Activated CD8-positive, alpha-beta memory T cell treated with anti-CD3 and anti-CD28 coated beads for 1 hour (primary cell): ENCODE measurements around the gene UTS2B.
"Not testable (repeated sequence)": the region's sequence is repeated elsewhere in the genome, so short reads cannot be mapped to it uniquely, and the experiment has no call there.

Source experiments
- DNase-seq, 2 donors: peaks; one replicate each; pipeline ENCODE4 v3.0.0-alpha.2; 2020; ENCODE audit warnings: low read depth in 1 of 2; ENCODE audit errors: extremely low read depth in 1 of 2

Gene UTS2B

GRCh38 chr3:191283400-191283799 lies 46.9 kb downstream of the UTS2B start:
- DNase-seq = no peak

- no peak for DNase-seq
These were observed 47.8 kb downstream of the UTS2B start for GRCh38 chr3:191282251-191283185.

DNA sequence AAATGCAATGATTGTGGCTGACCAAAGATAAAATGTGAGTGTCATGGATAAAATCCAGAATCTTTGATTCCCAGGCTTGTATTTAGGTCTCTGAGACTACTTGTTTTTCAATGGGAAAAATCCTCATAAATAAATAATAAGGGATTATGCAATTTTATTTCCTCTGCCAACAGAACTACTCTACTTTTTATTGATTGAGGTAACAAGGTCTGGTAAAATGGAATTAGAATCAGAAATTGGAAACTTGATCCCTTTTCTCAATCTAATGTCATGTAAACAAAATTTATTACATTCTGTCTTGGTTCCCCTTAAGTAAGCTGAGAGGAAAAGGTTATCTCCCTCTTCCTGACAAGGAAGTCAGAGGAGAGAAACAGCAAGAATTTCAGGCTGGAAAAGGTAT lies 49.4 kb downstream of the UTS2B start:
- no peak for DNase-seq

GRCh38 chr3:191280111-191280510 lies 50.2 kb downstream of the UTS2B start:
- no peak for DNase-seq

DNA sequence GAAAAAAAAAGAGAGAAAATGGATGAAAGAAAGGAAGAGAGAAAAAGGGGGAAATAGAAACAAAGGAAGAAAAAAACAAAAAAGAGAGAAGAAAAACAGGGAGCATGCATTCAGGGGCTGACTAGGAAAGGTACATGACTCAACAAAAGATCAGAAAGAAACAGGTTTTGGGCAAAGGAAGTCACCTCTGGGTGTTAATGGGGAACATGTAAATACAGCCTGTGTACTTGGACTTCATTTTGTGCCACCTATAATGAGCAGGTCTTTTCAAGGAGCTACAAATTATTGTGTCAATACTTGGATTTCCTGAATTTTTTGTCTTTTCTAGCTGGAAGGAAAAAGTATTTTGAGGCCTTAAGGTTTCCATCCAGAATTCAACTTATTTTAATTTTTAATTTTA lies 54.6 kb downstream of the UTS2B start:
- DNase-seq = no peak

- not testable (repeated sequence) for DNase-seq
These were observed 55.1 kb downstream of the UTS2B start for GRCh38 chr3:191275244-191275643.

GRCh38 chr3:191269289-191270085 lies 60.8 kb downstream of the UTS2B start:
- no peak for DNase-seq

DNA sequence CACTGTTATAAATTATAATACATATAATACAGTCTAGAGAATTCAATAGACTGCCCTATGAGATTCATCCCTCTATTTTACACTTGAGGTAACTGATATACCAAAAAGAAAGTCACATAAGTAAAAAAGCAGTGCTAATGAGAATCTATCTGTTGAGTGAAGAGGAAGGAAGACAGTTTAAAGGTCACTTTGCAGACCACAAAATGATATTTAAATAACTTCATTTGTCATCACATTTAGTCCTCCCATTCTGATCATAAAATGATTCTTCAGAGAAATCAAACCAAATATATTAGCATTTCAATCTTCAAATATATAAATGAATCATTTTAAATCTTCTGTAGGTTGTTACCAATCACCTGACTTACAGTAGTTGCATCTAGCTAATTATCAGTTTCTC lies 61.6 kb downstream of the UTS2B start:
- no peak for DNase-seq

DNA sequence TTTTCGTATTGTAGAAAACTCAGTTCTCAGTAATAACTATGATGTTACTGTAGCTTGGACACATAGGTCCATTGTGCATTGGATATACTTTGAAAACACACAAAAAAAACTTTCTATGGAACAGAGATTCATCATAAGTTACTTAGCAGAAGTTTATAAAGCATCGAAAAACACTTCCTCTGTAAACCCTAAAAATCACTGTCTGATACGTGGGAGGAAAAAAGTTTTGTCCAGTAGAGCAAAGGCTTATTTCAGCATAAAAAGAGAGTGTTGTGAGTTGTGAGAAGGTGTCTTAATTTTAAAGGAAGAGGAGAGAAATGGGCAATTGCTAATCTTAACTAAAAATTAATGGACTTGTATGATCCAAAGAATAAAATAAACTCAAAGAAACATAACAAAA lies 66.5 kb downstream of the UTS2B start:
- no peak for DNase-seq

- DNase-seq = no peak
These were observed 67.0 kb downstream of the UTS2B start for GRCh38 chr3:191263365-191263764.

- no peak for DNase-seq
These were observed 67.7 kb downstream of the UTS2B start for GRCh38 chr3:191262650-191263049.

DNA sequence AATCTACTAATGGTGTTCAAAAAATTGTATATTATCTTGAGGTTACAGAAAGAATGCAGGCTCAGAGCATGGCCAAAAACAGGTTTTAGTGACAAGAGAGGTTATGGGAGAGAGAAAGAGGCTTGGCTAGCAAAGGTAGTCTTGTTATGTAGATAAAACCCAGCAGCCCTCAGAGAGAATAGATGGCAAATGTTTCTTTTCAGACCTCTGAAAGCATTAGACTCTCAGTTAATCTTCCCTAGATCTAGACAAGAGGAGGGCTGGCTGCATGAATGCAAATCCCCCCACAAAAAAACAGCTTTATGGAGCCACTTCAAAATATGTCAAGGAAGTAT lies 69.1 kb downstream of the UTS2B start:
- DNase-seq = no peak

DNA sequence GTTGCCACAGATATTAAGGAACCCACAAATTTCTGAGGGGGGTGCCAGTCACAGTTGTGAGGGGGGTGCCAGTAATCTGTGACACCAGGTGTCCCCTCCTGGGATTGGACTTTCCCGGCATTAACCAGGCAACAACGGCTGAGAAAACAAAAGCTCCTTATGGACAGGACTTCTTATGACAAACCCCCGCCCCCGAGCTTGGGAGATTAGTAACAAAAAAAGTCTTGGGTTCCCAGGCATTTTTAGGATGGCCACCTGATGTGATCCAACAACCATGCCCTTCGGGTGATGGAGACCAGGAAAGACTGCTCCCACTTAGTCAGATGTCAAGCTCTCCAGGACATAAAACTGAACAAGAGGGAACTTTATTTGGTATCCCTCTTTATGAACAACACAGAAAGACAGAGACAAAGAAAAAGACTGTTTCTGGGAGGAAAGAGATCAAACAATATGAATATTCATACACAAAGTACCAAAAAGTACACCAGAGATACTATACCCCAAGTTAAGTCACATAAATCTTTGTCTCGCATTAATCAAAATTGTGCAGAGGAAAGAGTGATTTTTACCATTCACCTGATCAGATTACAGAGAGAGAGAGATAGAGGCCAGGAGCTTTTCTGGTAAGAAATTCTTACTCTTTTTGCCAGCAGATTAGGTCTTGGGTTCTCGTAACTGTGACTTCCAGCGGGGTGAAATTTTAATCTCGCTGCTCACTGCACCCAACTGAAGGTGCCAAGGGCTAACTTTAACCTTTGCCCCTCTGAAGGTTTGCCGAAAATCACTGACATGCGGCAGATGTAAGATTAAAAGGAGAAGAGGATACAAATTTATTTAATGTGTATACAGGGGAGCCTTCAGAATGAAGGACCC lies 69.7 kb downstream of the UTS2B start:
- no peak for DNase-seq

DNA sequence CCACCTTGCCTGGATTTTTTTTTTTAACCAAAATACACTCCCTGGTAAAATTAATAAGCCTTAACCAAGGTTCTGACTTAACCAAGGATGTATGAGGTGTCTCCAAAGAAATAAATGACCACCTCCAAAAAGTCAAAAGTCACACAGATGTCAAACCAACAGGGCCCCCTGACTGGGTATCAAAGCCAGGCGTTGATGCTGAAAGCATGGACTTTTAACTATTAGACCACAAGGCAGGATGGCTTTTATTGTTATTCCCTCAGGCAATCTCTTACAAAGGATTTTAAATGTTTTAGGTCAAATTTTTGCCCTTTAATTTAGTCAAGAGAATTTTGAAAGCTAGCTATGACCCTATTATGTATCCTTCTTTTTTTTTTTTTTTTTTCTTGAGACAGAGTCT lies 70.8 kb downstream of the UTS2B start:
- DNase-seq = no peak

GRCh38 chr3:191257286-191257685 lies 73.0 kb downstream of the UTS2B start:
- no peak for DNase-seq

GRCh38 chr3:191256405-191256804 lies 73.9 kb downstream of the UTS2B start:
- no peak for DNase-seq

- no peak for DNase-seq
These were observed 75.2 kb downstream of the UTS2B start for GRCh38 chr3:191255156-191255555.

GRCh38 chr3:191254098-191254873 lies 76.0 kb downstream of the UTS2B start:
- no peak for DNase-seq

GRCh38 chr3:191253089-191253799 lies 77.1 kb downstream of the UTS2B start:
- no peak for DNase-seq

DNA sequence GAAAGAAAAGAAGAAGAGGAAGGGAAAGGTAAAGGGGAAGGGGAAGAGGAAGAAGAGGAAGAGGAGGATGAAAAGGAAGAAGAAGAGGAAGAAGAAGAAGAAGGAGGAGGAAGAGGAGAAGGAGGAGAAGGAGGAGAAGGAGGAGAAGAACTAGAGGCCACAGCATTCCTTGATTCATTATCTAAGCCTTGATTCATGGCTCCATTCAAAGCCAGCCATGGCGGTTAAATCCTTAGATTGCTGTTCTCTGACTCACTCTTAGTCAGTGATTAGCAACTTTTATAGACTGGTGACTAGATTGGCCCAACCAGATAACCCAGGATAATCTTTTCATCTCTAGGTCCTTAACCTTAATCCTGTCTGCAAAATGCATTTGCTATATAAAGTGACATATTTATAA lies 83.7 kb downstream of the UTS2B start:
- DNase-seq = no peak
